Hepatocyte (in vitro differentiated cells): ENCODE data around the gene GNAL.

Experiments used
- CTCF ChIP-seq: fragments of 200-600 bp; sonication (generic); IDR thresholded peaks from 2 replicates; pipeline ENCODE4 v1.5.1; 2016; ENCODE audit warnings: antibody characterized with exemption, mild to moderate bottlenecking; ENCODE audit not compliant: poor library complexity
- EZH2 ChIP-seq: fragments of 200-600 bp; sonication (generic); IDR thresholded peaks from 2 replicates; pipeline ENCODE4 v1.6.1; 2016; ENCODE audit warnings: antibody characterized with exemption, mild to moderate bottlenecking, borderline replicate concordance

- TF ChIP-seq CTCF (no peak), EZH2 (no peak)
Measured at GRCh38 chr18:11857177-11857887, 168.3 kb downstream of the GNAL start.
